Endothelial cell of umbilical vein (primary cell): ENCODE results near the gene SMARCAL1. TPM values are rescaled to one million over a fixed set of nuclear protein-coding genes. Genes with fewer than 3 reads are reported as not detected.

Source experiments
- BruUV-seq: library from RNA; stranded (reverse); fragments of 400-500 nt; replicated peaks from 2 replicates; lab custom pipeline; 2021; lab: Mats Ljungman, UMichigan
- CTCF ChIA-PET: fragments of 300-600, 350-600 bp; sonication (Branson Sonifier 250); formaldehyde crosslinking; loops from one replicate; lab custom pipeline; 2021; ENCODE audit warnings: antibody characterized with exemption, inconsistent platforms; lab: Charles Lee
- POLR2A ChIA-PET: fragments of 300-600, 350-600 bp; sonication (Branson Sonifier 250); formaldehyde crosslinking; loops from one replicate; lab custom pipeline; 2021; ENCODE audit warnings: antibody characterized with exemption, inconsistent platforms; lab: Charles Lee
- DNase-seq: peaks from one replicate; pipeline ENCODE4 v3.0.0-alpha.2; 2011; ENCODE audit warnings: low read depth, low spot score
- FAIRE-seq: peaks from 2 replicates; lab custom pipeline; 2011; peaks lifted over from hg19 to GRCh38; lab: Jason Lieb, UNC
- H2AFZ ChIP-seq: 2 replicates; pipeline ENCODE4 v1.6.0; 2012; ENCODE audit warnings: low read depth, low read length, control low read depth, inconsistent platforms
- H3K27ac ChIP-seq: 2 replicates; pipeline ENCODE4 v1.5.1; 2011; ENCODE audit warnings: low read depth, mild to moderate bottlenecking, control low read depth, low read length, moderate library complexity; ENCODE audit not compliant: insufficient read depth
- H3K27me3 ChIP-seq, 2 experiments: 2 replicates each; pipeline versions ENCODE4 v1.6.0 to v1.6.1; 2011; ENCODE audit warnings: low read length in 2 of 2, mixed read lengths in 1 of 2; ENCODE audit not compliant: control insufficient read depth in 2 of 2, insufficient read depth in 2 of 2
- H3K36me3 ChIP-seq, 2 experiments: 2 replicates in 1 of 2; 3 replicates in 1 of 2; pipeline ENCODE4 v1.5.1; 2011; ENCODE audit warnings: low read length in 2 of 2, mild to moderate bottlenecking in 1 of 2, moderate library complexity in 1 of 2; ENCODE audit not compliant: control insufficient read depth in 2 of 2, insufficient read depth in 2 of 2; ENCODE audit errors: extremely low read depth in 1 of 2
- H3K4me1 ChIP-seq: 3 replicates; pipeline ENCODE4 v1.5.1; 2011; ENCODE audit warnings: mild to moderate bottlenecking, low read length; ENCODE audit not compliant: control insufficient read depth, insufficient read depth; ENCODE audit errors: extremely low read depth
- H3K4me2 ChIP-seq: 2 replicates; pipeline ENCODE4 v1.6.1; 2011; ENCODE audit warnings: low read length, control low read depth, mixed read lengths; ENCODE audit not compliant: insufficient read depth
- H3K4me3 ChIP-seq, 3 experiments: fragments of 200-600 bp in 1 of 3; sonication (generic), shearing (Covaris generic) in 1 of 3; replicated peaks in 1 of 3; 2 replicates each; pipeline ENCODE4 v1.5.1; 2011 to 2016; ENCODE audit warnings: control low read depth in 3 of 3, low read length in 3 of 3, mild to moderate bottlenecking in 2 of 3, inconsistent platforms in 1 of 3, low read depth in 1 of 3, moderate library complexity in 1 of 3; ENCODE audit not compliant: insufficient read depth in 1 of 3
- H3K79me2 ChIP-seq: 2 replicates; pipeline ENCODE4 v1.6.0; 2012; ENCODE audit warnings: low read length, inconsistent platforms; ENCODE audit not compliant: control insufficient read depth, insufficient read depth
- H3K9ac ChIP-seq: replicated peaks from 2 replicates; pipeline ENCODE3; 2011; ENCODE audit warnings: low read length, control low read depth; ENCODE audit not compliant: insufficient read depth; ENCODE audit errors: extremely low read depth
- H3K9me1 ChIP-seq: replicated peaks from 3 replicates; pipeline ENCODE4 v1.6.0; 2011; ENCODE audit warnings: mild to moderate bottlenecking, low read length; ENCODE audit not compliant: control insufficient read depth, insufficient read depth; ENCODE audit errors: extremely low read depth
- H3K9me3 ChIP-seq: replicated peaks from 2 replicates; pipeline ENCODE4 v1.5.1; 2012; ENCODE audit warnings: low read length, inconsistent platforms; ENCODE audit not compliant: control insufficient read depth, insufficient read depth
- H4K20me1 ChIP-seq: replicated peaks from 2 replicates; pipeline ENCODE3; 2011; ENCODE audit warnings: mild to moderate bottlenecking, low read length; ENCODE audit not compliant: control insufficient read depth, insufficient read depth; ENCODE audit errors: extremely low read depth
- CTCF ChIP-seq, 2 donors: IDR thresholded peaks; 1 replicate in 1 of 2; 2 replicates in 1 of 2; pipeline ENCODE4 v1.5.1; 2011; ENCODE audit warnings: low read length in 2 of 2, mild to moderate bottlenecking in 2 of 2, moderate library complexity in 2 of 2, control low read depth in 1 of 2, inconsistent platforms in 1 of 2, low read depth in 1 of 2; ENCODE audit not compliant: insufficient read depth in 1 of 2; ENCODE audit errors: extremely low read depth in 1 of 2
- EZH2 ChIP-seq: IDR thresholded peaks from 2 replicates; pipeline ENCODE4 v1.6.1; 2012; ENCODE audit warnings: borderline replicate concordance, low read depth, mild to moderate bottlenecking, moderate library complexity, low read length, inconsistent platforms; ENCODE audit not compliant: severe bottlenecking
- MAX ChIP-seq: IDR thresholded peaks from 2 replicates; pipeline ENCODE4 v1.6.1; 2011; ENCODE audit not compliant: insufficient read depth, insufficient read length
- MYC ChIP-seq: IDR thresholded peaks from one replicate; pipeline ENCODE4 v1.6.1; 2011; ENCODE audit warnings: mild to moderate bottlenecking, low read depth, low read length
- POLR2A ChIP-seq: IDR thresholded peaks from 2 replicates; pipeline ENCODE4 v1.6.1; 2012; ENCODE audit warnings: low read depth, mild to moderate bottlenecking, control low read depth, low read length
- POLR2AphosphoS5 ChIP-seq: IDR thresholded peaks from 2 replicates; pipeline ENCODE4 v1.6.1; 2012; ENCODE audit warnings: low read depth, mild to moderate bottlenecking, control low read depth, low read length, moderate library complexity; ENCODE audit not compliant: insufficient read depth
- dilution Hi-C: fragments of 300-500 bp; cut with MboI; formaldehyde crosslinking; loops from one replicate; pipeline ENCODE4 v1.15.0; 2019; ENCODE audit warnings: low sequenced_read_pairs; ENCODE audit not compliant: extremely low pct_ligation_motif_present
- intact Hi-C: fragments of 100-400 bp; cut with micrococcal nuclease; formaldehyde crosslinking; loops from one replicate; pipeline ENCODE4 v1.10.0; 2022
- polyA plus RNA-seq, 4 experiments: library from polyadenylated mRNA; depleted of rRNA in 3 of 4; stranded (reverse) in 3 of 4; unstranded in 1 of 4; fragments of >200 nt; gene quantifications; 2 replicates each; pipeline versions ENCODE4 v1.2.1 to v1.2.3, GENCODE V29; 2011 to 2012; ENCODE audit warnings: missing spikeins in 1 of 4
- total RNA-seq: library from RNA; stranded (reverse); gene quantifications from 2 replicates; pipeline ENCODE4 v1.2.3, GENCODE V29; 2021

Gene SMARCAL1
- total and polyA plus RNA-seq, 2 donors (not counting 3 experiments of a cell fraction or from before 2014, with no cell fraction given) = 25.4 to 30.7 TPM

GRCh38 chr2:216370961-216371712 is 41.1 kb upstream of the SMARCAL1 start:
- Histone ChIP-seq H4K20me1 (peaks cover 2% of the 10 kb centered on the region), H3K27me3 (no peaks in the 10 kb centered on the region), H3K4me2 (peak overlapping the region; percentile 94), H3K27ac (peak overlapping the region; percentile 99), H3K9me1 (no peaks in the 10 kb centered on the region), H3K9ac (peak overlapping the region; percentile 92), H3K4me3 (peak overlapping the region; percentile 66 to 80 (median 69)), H3K9me3 (no peaks in the 10 kb centered on the region), H3K4me1 (peaks cover 57% of the 10 kb centered on the region), H3K79me2 (peaks cover 19% of the 10 kb centered on the region), H3K36me3 (no peaks in the 10 kb centered on the region), H2AFZ (peak overlapping the region; percentile 78)
- POLR2A ChIA-PET = interaction anchor here (0.7 kb wide), 1 partner anchor 999 kb away, joined by 3 read pairs; no protein-coding TSS in a partner anchor
- BruUV-seq = no TSS peak
- intact Hi-C loops = no loop called here
- FAIRE-seq (no peak), DNase-seq (peak; percentile 17)
- CTCF ChIA-PET = interaction anchor here (1.0 to 3.1 kb wide), 5 partner anchors 12 to 41 kb away, joined by 3 to 52 read pairs (median 4); partner anchors contain the start of gene SMARCAL1
- dilution Hi-C loops = no loop called here
- TF ChIP-seq EZH2 = no peak
- peak; percentile 62 for TF ChIP-seq POLR2A

GRCh38 chr2:216371721-216372702 is 40.3 kb upstream of the SMARCAL1 start, which contains the start of gene MARCHF4:
Gene MARCHF4 (minus strand): TSS chr2:216372483. CDS start chr2:216370260, 2,223 bp downstream.
- TF ChIP-seq CTCF (IDR thresholded peaks at IDR 0.05; ENCODE audit: extremely low read depth in 1 of 2, insufficient read depth in 1 of 2, low read depth in 1 of 2, low read length in 2 of 2) = no peak
- TF ChIP-seq POLR2AphosphoS5 = peak; percentile 75
- TF ChIP-seq MAX = peak; percentile 58
- peak; percentile 10 for TF ChIP-seq MYC
- TF ChIP-seq POLR2A = no peak
- BruUV-seq = TSS peak; percentile 18
- ChIA-PET CTCF (interaction anchor here (0.8 to 3.1 kb wide), 13 partner anchors 9 to 156 kb away, joined by 3 to 52 read pairs (median 4); partner anchors contain the start of gene SMARCAL1), POLR2A (interaction anchor here (0.9 to 1.7 kb wide), 6 partner anchors 30 to 127 kb away, joined by 3 to 6 read pairs (median 3); partner anchors contain the start of genes RPL37A and SMARCAL1)
- Histone ChIP-seq H3K9me1 (no peaks in the 10 kb centered on the region), H3K27me3 (no peaks in the 10 kb centered on the region), H3K36me3 (no peaks in the 10 kb centered on the region), H3K27ac (peak within 1 kb of the TSS; percentile 99), H4K20me1 (peaks cover 2% of the 10 kb centered on the region), H3K4me2 (peak within 1 kb of the TSS; percentile 94), H3K9me3 (no peaks in the 10 kb centered on the region), H3K9ac (peak within 1 kb of the TSS; percentile 92), H3K4me3 (peak within 1 kb of the TSS; percentile 66 to 80 (median 69)), H3K79me2 (peaks cover 16% of the 10 kb centered on the region), H3K4me1 (peaks cover 57% of the 10 kb centered on the region), H2AFZ (peak within 1 kb of the TSS; percentile 78)
- peak; percentile 92 for DNase-seq
- FAIRE-seq = peak; percentile 87
- dilution Hi-C loops = no loop called here
- intact Hi-C loops = loop anchor here (1.0 to 2.0 kb wide), 8 partner anchors 9 to 155 kb away; partner anchors contain the start of gene SMARCAL1
